Glomerular visceral epithelial cell (primary cell): ENCODE measurements around the gene ACKR2.

Experiments used
- DNase-seq: peaks from one replicate; pipeline ENCODE4 v3.0.0-alpha.2; 2016; ENCODE audit errors: extremely low spot score

ACKR2 gene

GRCh38 chr3:42829628-42830436 lies 20.6 kb downstream of the ACKR2 start:
- no peak for DNase-seq

DNA sequence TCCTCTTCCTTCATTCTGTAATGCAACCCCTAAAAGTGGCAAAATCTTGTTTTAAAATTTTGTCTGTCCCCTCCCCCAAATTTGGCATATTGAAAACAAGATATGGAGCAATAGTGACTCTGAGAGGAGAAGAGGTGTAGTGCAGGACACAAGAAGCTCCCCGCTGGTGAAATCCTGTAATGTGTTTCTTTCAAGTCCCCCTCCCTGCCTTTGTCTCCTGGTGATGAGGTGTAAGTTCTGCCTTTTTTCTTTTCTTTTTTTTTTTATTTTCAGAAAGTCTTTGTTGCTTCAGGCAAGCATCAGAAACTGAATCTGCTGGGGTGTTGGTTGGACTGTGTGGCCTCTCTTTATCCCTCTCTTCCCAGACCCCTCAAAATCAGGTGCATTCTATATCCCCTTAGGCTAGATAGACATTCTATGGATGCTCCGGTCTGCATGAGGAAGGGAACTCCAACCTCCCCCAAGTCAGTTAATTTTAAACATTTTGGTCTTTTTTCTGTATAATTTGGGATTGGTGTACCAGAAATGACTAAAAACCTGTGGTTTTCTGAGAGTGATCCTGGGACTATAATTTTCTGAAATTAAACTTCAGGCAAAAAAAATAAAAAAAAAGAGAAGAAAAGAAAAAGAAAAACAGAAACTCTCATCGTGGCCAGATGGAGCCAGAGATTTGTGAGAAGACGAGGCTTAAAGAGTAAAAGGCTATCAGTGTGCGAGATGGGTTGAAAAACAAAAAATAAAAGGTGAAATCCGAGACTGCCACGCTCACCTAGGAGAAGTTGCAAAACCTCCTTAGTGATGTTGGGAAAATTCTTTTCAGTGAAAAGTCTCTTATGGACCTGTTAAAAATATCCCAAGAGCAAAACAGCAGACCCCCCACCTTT lies 21.4 kb downstream of the ACKR2 start:
- DNase-seq, result no peak

DNA sequence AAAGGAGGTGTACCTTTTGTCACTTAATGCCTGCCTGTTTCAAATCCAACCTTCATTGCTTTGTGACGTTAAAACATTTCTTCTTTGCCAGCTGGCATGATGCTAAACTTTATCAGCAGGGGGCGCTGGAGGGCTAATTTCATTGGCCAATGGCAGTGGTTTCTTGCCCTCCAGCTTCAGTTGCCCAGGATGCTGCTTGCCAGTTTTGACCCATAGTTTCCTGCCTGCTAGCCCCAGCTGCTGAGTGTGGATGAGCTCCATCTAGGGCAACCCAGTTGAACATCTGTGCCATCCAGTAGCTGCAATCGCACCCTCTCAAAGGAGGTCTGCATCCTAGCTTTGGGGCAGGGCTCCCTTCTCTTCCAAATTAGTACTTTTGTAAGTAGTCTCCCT lies 22.1 kb downstream of the ACKR2 start:
- peak; percentile 65 for DNase-seq

GRCh38 chr3:42836150-42837123 lies 27.2 kb downstream of the ACKR2 start:
- DNase-seq, result no peak

DNA sequence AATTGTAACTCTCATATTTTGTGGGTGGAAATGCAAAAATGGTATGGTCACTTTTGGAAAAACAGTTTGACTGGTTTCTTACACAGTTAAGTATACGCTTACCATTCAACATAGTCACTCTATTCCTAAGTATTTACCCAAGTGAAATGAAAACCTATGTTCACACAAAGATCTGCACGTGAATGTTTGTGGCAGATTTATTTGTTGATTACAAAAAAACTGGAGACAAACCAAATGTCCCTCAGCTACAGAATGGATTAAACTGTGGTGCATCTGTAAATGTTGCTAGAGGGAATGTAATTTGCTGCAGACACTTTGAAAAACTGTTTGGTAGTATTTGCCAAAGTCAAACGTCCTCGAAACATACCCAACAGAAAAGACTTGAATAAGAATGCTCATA lies 29.3 kb downstream of the ACKR2 start:
- no peak for DNase-seq

GRCh38 chr3:42839616-42840015 lies 30.4 kb downstream of the ACKR2 start:
- peak; percentile 56 for DNase-seq

GRCh38 chr3:42841332-42841731 lies 32.1 kb downstream of the ACKR2 start:
- no peak for DNase-seq

GRCh38 chr3:42843713-42844411 lies 34.6 kb downstream of the ACKR2 start:
- no peak for DNase-seq

DNA sequence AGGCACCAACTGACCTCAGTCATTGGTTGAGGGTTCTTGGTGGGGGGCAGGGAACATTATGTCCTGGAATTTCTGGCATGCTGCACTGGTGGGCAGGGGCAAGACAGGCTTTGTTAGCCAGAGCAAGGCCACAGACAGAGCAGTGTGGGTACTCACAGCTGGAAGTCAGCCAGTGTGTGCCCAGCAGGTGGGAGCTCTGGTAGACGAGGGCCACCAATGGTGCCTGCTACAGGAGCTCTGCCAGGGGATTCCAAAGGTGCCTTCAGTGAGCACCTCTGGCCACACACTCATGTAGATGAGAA lies 35.1 kb downstream of the ACKR2 start:
- DNase-seq, result no peak

- no peak for DNase-seq
Observed at GRCh38 chr3:42844815-42845214, 35.6 kb downstream of the ACKR2 start.

- DNase-seq, result no peak
Observed at GRCh38 chr3:42846685-42847522, 37.7 kb downstream of the ACKR2 start.

DNA sequence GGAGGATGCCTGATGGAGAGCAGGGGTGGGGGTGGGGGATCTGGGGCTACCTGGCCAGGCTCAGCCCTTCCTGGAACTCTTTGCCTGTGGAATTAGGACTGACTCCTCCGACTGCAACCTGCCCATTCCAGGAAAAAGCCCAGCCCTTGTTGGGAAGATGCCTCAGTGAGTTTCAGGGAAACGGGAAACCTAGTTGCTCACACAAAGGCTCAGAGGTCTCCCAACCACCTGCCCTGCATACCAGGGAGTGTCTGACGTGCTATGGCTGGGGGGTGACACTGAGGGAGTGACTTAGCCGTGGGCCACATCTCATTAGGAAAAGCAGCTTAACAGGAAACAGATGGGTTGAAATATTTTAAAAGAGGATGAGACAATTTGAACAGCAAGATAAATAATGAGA lies 38.5 kb downstream of the ACKR2 start:
- no peak for DNase-seq

GRCh38 chr3:42849017-42849416 lies 39.8 kb downstream of the ACKR2 start:
- DNase-seq, result no peak

- DNase-seq, result no peak
Observed at GRCh38 chr3:42850263-42850662, 41.0 kb downstream of the ACKR2 start.

DNA sequence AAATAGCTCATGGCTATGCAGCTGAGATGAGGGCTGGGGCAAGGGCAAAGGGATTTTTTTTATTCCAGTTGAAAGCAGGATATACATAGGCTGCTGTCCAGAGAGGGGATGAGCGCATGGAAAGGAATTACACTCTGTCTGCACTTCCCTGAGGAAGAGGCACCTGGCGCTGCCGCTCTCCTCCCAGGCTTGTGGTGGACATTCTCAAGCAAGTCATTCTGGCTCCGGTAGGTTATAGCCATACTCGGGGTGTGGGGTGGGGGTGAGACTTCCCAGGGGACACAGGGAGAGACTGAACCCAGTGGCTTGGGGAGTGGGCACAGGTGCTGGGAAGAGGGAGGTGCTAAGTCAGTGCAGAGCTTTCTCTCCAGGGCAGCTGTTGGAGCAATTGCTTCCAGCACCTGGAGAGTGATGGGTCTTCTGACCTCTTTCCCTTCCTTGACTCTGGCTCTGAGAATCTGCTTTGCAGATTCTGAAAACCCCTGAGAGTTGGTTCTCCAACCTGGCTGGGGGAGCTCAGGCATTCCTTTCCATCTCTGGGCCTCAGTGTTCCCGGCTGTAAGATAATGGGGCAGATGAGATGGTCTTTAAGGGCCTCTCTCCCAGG lies 42.1 kb downstream of the ACKR2 start:
- DNase-seq, result peak; percentile 16

GRCh38 chr3:42852441-42852840 lies 43.2 kb downstream of the ACKR2 start:
- no peak for DNase-seq

GRCh38 chr3:42853056-42853455 lies 43.8 kb downstream of the ACKR2 start:
- DNase-seq, result no peak

- DNase-seq, result no peak
Observed at GRCh38 chr3:42853739-42854302, 44.6 kb downstream of the ACKR2 start.

DNA sequence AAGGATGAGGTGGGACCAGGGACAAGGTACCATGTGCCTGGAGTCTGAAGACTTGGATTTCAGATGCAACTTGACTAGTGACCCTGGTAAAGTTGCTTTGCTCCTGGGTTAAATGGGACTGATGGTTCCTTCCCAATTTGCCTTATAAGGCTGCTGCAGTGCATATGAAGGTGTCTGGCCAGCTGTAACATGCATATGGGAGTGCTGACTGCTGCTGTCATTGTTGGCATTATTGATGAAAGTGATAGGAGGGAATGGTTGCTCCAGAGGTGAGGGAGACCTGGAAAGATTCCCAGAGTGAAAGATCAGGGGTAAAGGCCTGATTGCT lies 45.9 kb downstream of the ACKR2 start:
- no peak for DNase-seq
